DOHH2 (cell line): ENCODE data around the gene GMEB2.

Source experiments
- H3F3A ChIP-seq: fragments of 200-600 bp; sonication (generic), shearing (Covaris generic); 2 replicates; pipeline ENCODE4 v1.6.0; 2016; ENCODE audit warnings: antibody characterized with exemption, mild to moderate bottlenecking; ENCODE audit not compliant: control insufficient read depth, insufficient read depth
- H3K27ac ChIP-seq: fragments of 200-600 bp; sonication (generic); 2 replicates; pipeline ENCODE4 v1.5.1; 2014; ENCODE audit warnings: low read depth, mild to moderate bottlenecking, low read length, moderate library complexity
- H3K27me3 ChIP-seq: fragments of 200-600 bp; sonication (generic); 2 replicates; pipeline ENCODE4 v1.6.1; 2014; ENCODE audit warnings: mild to moderate bottlenecking, low read length, mixed read lengths; ENCODE audit not compliant: control insufficient read depth
- H3K36me3 ChIP-seq: fragments of 200-600 bp; sonication (generic); 2 replicates; pipeline ENCODE4 v1.6.1; 2014; ENCODE audit warnings: mild to moderate bottlenecking, low read length, moderate library complexity, mixed read lengths; ENCODE audit not compliant: control insufficient read depth
- H3K4me1 ChIP-seq: fragments of 200-600 bp; sonication (generic); 2 replicates; pipeline ENCODE4 v1.6.1; 2014; ENCODE audit warnings: mild to moderate bottlenecking, low read length, mixed read lengths; ENCODE audit not compliant: control insufficient read depth
- H3K4me2 ChIP-seq: fragments of 200-600 bp; sonication (generic); 2 replicates; pipeline ENCODE4 v1.6.0; 2014; ENCODE audit warnings: mild to moderate bottlenecking, low read length, moderate library complexity
- H3K4me3 ChIP-seq: fragments of 200-600 bp; sonication (generic); 2 replicates; pipeline ENCODE4 v1.5.1; 2014; ENCODE audit warnings: mild to moderate bottlenecking, low read length, mixed read lengths
- H3K79me2 ChIP-seq: fragments of 200-600 bp; sonication (generic); 2 replicates; pipeline ENCODE4 v1.6.1; 2014; ENCODE audit warnings: mild to moderate bottlenecking, low read length, mixed read lengths; ENCODE audit not compliant: control insufficient read depth
- H3K9me2 ChIP-seq: fragments of 200-600 bp; sonication (generic); replicated peaks from 2 replicates; pipeline ENCODE4 v1.6.1; 2014; ENCODE audit warnings: mild to moderate bottlenecking, low read length, mixed read lengths; ENCODE audit not compliant: control insufficient read depth
- H3K9me3 ChIP-seq: fragments of 200-600 bp; sonication (generic); 2 replicates; pipeline ENCODE4 v1.6.1; 2014; ENCODE audit warnings: antibody characterized with exemption, low read length, mixed read lengths; ENCODE audit not compliant: control insufficient read depth, insufficient read depth
- H4K20me1 ChIP-seq: fragments of 200-600 bp; sonication (generic); 2 replicates; pipeline ENCODE4 v1.6.0; 2014; ENCODE audit warnings: low read depth, mild to moderate bottlenecking, antibody characterized with exemption, low read length, moderate library complexity; ENCODE audit not compliant: control insufficient read depth, insufficient read depth
- EZH2phosphoT487 ChIP-seq: fragments of 200-600 bp; sonication (generic); IDR thresholded peaks from 2 replicates; pipeline ENCODE4 v1.6.1; 2017; ENCODE audit warnings: borderline replicate concordance, mild to moderate bottlenecking, antibody characterized with exemption, low read length, moderate library complexity, mixed read lengths
- TF ChIP-seq, protein P1 (sequence below): fragments of 200-600 bp; sonication (generic); IDR thresholded peaks from one replicate; pipeline ENCODE4 v1.5.1; 2014; ENCODE audit warnings: antibody characterized with exemption, mild to moderate bottlenecking, low read depth, low read length; ENCODE audit not compliant: poor library complexity, severe bottlenecking

Gene GMEB2

DNA sequence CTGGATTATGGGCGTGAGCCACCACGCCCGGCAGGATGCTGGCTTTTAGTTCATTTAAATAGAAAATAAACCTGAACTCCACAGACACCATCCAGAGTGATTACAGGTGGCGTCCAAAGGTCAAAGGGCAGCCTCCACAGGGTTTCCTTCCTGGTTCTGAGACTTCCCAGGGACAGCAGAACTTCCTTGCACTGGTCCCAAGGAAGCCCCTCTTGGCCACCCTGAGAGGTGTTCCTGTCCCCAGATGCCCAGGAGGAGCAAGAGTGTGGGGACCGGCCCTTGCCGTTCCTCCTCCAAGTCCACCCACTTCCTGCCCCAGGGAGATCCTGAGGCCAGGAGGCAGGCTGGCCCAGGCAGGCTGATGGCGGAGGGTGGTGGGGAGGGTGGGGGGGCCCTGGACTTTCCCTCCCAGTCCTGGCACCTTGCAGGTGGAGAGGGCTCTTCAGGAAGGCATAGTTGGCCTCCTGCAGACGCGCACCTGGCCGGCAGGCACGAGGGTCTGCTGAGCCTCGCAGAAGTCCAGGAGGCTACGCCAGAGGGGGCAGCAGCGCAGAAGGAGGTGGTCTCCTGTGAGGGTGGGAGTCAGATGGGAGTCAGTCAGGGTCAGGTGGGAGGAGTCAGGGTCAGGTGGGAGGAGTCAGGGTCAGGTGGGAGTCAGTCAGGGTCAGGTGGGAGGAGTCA lies 68.0 kb downstream of the GMEB2 start:
- TF ChIP-seq, protein P1, sequence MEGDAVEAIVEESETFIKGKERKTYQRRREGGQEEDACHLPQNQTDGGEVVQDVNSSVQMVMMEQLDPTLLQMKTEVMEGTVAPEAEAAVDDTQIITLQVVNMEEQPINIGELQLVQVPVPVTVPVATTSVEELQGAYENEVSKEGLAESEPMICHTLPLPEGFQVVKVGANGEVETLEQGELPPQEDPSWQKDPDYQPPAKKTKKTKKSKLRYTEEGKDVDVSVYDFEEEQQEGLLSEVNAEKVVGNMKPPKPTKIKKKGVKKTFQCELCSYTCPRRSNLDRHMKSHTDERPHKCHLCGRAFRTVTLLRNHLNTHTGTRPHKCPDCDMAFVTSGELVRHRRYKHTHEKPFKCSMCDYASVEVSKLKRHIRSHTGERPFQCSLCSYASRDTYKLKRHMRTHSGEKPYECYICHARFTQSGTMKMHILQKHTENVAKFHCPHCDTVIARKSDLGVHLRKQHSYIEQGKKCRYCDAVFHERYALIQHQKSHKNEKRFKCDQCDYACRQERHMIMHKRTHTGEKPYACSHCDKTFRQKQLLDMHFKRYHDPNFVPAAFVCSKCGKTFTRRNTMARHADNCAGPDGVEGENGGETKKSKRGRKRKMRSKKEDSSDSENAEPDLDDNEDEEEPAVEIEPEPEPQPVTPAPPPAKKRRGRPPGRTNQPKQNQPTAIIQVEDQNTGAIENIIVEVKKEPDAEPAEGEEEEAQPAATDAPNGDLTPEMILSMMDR = no peak
- TF ChIP-seq EZH2phosphoT487 = no peak
- peaks cover 26% of the 10 kb centered on the region for H3K4me1 ChIP-seq

DNA sequence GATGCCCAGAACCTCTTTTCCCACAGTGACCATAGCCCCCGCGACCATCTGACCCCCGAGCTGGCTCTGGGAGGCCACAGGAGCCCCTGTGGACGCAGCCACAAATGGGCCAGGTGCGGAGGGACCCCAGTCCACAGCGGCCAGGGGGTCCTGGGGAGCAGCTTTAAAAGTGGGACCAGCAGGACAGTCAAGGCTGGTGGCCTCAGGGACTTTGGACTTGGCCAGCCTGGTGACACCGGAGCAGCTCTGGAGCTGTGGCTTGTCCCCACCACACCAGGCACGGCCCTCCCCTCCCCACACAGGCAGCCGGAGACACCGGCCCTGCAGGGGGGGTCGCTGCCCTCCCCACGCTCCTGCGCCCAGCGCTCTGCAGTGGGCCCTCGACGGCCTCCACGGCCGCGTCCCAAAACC lies 69.4 kb downstream of the GMEB2 start:
- H4K20me1 ChIP-seq = no peaks in the 10 kb centered on the region
- H3F3A ChIP-seq = peaks cover 4% of the 10 kb centered on the region
- H3K4me1 ChIP-seq = peaks cover 33% of the 10 kb centered on the region
- H3K79me2 ChIP-seq = no peaks in the 10 kb centered on the region
- no peaks in the 10 kb centered on the region for H3K36me3 ChIP-seq
- no peak overlapping the region for H3K27ac ChIP-seq
- H3K9me3 ChIP-seq = no peaks in the 10 kb centered on the region
- H3K4me2 ChIP-seq = no peak overlapping the region
- H3K27me3 ChIP-seq = peaks cover 19% of the 10 kb centered on the region
- H3K4me3 ChIP-seq = no peak overlapping the region
- TF ChIP-seq EZH2phosphoT487 = no peak
- TF ChIP-seq, protein P1 = no peak
- H3K9me2 ChIP-seq = no peaks in the 10 kb centered on the region

More for the DNA sequence above, 68.0 kb downstream of the GMEB2 start:
- no peaks in the 10 kb centered on the region; the same call in 1 of the 2 replicates for H3F3A ChIP-seq
- H3K36me3 ChIP-seq = no peaks in the 10 kb centered on the region
- H3K9me2 ChIP-seq = no peaks in the 10 kb centered on the region
- no peak overlapping the region for H3K27ac ChIP-seq
- no peak overlapping the region for H3K4me3 ChIP-seq
- H4K20me1 ChIP-seq = no peaks in the 10 kb centered on the region
- peaks cover 16% of the 10 kb centered on the region for H3K27me3 ChIP-seq
- no peaks in the 10 kb centered on the region for H3K9me3 ChIP-seq
- H3K4me2 ChIP-seq = no peak overlapping the region
- no peaks in the 10 kb centered on the region for H3K79me2 ChIP-seq

DNA sequence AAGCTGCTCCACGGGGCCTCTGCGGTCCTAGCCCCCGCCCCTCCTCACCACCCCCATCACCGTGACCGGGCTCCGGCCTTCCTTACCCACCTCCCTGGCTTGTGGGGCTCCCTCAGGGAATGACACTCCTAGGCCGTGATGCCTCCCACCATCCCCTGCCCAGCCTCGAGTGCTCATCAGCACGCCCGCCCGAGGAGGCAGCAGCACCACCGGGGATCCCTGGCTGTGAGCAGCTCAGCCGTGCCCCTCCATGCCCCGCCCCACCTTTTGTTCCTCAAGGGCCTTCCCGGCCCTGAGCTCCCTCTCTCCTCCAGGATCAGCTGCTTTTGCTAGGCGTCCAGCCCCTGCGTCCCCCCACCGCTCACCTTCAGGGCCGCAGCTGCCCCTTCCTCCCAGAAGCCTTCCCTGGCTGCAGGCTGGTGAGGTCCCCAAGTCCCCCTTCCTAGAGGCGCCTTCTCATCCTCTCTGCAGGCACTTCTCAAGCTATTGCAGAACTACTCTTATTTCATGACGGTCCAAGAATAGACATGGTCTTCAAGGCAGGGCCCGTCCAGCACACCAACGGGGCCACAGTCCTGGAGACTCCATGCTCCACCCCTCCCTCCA lies 69.9 kb downstream of the GMEB2 start:
- Histone ChIP-seq H3K27ac (no peak overlapping the region), H3K9me3 (no peaks in the 10 kb centered on the region), H3K4me2 (no peak overlapping the region), H3K79me2 (no peaks in the 10 kb centered on the region), H4K20me1 (no peaks in the 10 kb centered on the region), H3K9me2 (no peaks in the 10 kb centered on the region), H3K36me3 (no peaks in the 10 kb centered on the region), H3K4me3 (no peak overlapping the region), H3F3A (peaks cover 7% of the 10 kb centered on the region), H3K27me3 (peaks cover 19% of the 10 kb centered on the region), H3K4me1 (peaks cover 34% of the 10 kb centered on the region)
- TF ChIP-seq EZH2phosphoT487 = no peak
- TF ChIP-seq, protein P1 = no peak
